ENCODE results near the gene RIMBP2. TPM values are rescaled to one million over a fixed set of nuclear protein-coding genes. Genes with fewer than 3 reads are reported as not detected.

RIMBP2 gene
- total RNA-seq, 1 donor from 2014 or later, result 0.27 TPM

DNA sequence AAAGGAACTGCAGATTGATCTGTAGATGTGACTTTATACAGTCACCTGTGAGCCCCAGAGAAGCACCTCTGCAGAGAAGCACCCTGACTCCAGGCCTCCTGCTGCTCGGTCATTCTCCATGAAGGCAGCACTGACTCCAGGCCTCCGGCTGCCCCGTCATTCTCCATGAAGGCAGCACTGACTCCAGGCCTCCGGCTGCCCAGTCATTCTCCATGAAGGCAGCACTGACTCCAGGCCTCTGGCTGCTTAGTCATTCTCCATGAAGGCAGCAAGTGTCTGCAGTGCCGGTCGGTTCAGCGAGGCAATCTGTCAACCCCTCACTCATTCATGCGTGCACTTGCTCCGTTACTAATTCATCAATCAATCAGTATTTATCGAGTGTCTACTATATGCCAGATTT is 218.1 kb downstream of the RIMBP2 start:
- DNase-seq, result no peak
- Histone ChIP-seq H3K27me3 (ENCODE audit: low read depth) (no peaks in the 10 kb centered on the region), H3K4me1 (no peaks in the 10 kb centered on the region), H3K27ac (no peak overlapping the region), H3K9me3 (no peaks in the 10 kb centered on the region), H3K4me3 (no peak overlapping the region), H3K36me3 (no peaks in the 10 kb centered on the region)
- no peak for TF ChIP-seq CTCF (IDR thresholded peaks at IDR 0.05)
- intact Hi-C loops (cut with DNase I), result no loop called here
- no peak for ATAC-seq

DNA sequence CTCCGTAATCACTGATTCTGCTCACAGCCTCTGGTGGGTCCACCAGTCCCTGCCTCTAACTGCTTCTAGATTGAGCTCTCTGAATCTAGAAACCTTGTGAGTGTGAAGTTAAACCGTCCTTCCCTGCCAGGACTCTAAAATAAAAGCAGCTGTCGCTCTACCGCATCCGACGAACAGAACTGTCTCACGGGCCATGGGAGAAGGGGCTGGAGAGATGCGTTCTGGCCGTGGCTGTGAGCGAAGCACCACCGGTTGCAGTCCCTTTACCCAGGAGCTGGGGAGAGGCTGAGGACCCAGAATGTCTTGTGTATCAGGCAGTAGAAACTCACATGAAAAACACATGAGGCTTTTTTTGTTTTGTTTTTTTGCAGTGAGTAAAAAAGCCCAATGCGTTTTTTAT is 218.8 kb downstream of the RIMBP2 start:
- Histone ChIP-seq H3K4me3 (no peak overlapping the region), H3K36me3 (no peaks in the 10 kb centered on the region), H3K27me3 (ENCODE audit: low read depth) (no peaks in the 10 kb centered on the region), H3K4me1 (no peaks in the 10 kb centered on the region), H3K9me3 (no peaks in the 10 kb centered on the region), H3K27ac (no peak overlapping the region)
- intact Hi-C loops (cut with DNase I), result no loop called here
- ATAC-seq (no peak), DNase-seq (no peak)
- no peak for TF ChIP-seq CTCF (IDR thresholded peaks at IDR 0.05)

- H3K4me3 ChIP-seq, result no peak overlapping the region
- no peaks in the 10 kb centered on the region for H3K27me3 ChIP-seq (ENCODE audit: low read depth)
- no peak overlapping the region for H3K27ac ChIP-seq
- no peaks in the 10 kb centered on the region for H3K36me3 ChIP-seq
- H3K4me1 ChIP-seq, result no peaks in the 10 kb centered on the region
- ATAC-seq, result no peak
- no peak for DNase-seq
- no peak for TF ChIP-seq CTCF (IDR thresholded peaks at IDR 0.05)
- intact Hi-C loops (cut with DNase I), result no loop called here
- H3K9me3 ChIP-seq, result no peaks in the 10 kb centered on the region
These were observed 219.5 kb downstream of the RIMBP2 start for GRCh38 chr12:130496516-130497120.

GRCh38 chr12:130495156-130495555 is 220.9 kb downstream of the RIMBP2 start:
- DNase-seq (no peak), ATAC-seq (no peak)
- Histone ChIP-seq H3K4me1 (no peaks in the 10 kb centered on the region), H3K36me3 (no peaks in the 10 kb centered on the region), H3K27ac (no peak overlapping the region), H3K4me3 (no peak overlapping the region), H3K9me3 (no peaks in the 10 kb centered on the region), H3K27me3 (ENCODE audit: low read depth) (no peaks in the 10 kb centered on the region)
- no peak for TF ChIP-seq CTCF (IDR thresholded peaks at IDR 0.05)
- intact Hi-C loops (cut with DNase I), result no loop called here

DNA sequence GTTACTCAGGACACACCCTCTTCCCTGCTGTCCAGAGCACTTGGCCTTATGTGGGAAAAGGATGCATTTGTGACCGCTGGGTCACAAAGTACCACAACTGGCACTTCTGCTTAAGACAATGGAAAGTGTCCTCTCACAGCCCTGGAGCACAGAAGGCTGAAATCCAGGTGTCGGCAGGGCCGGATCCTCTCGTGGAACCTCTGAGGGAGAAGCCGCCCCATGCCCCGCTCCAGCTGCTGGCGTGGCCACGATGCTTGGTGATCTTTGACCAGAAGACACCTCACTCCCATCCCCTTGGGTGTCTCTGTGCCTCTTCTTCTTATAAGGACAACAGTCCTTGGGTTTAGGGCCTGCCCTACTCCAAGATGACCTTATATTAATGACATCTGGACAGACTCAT is 221.4 kb downstream of the RIMBP2 start:
- Histone ChIP-seq H3K27ac (no peak overlapping the region), H3K36me3 (no peaks in the 10 kb centered on the region), H3K4me1 (no peaks in the 10 kb centered on the region), H3K27me3 (ENCODE audit: low read depth) (no peaks in the 10 kb centered on the region), H3K9me3 (no peaks in the 10 kb centered on the region), H3K4me3 (no peak overlapping the region)
- ATAC-seq (no peak), DNase-seq (no peak)
- no peak for TF ChIP-seq CTCF (IDR thresholded peaks at IDR 0.05)
- intact Hi-C loops (cut with DNase I), result no loop called here

DNA sequence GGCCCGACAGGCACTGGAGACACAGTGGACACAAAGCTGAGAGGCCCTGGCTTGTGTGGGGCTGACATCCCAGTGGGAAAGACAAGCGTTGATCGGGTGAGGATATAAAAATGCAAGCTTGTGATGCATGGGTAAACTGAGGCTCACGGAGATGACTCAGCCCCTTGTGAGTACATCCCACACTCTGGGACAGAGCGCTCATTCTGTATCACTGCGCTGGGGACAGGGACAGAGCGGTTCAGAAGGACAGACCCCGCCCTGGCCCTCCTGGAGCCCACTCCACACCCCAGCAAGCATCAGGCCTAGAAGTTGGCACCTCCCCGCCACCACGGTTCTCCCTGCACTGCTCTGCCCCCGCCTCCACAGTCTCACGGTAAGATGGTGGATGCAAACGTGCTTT is 222.1 kb downstream of the RIMBP2 start:
- Histone ChIP-seq H3K4me3 (no peak overlapping the region), H3K27me3 (ENCODE audit: low read depth) (no peaks in the 10 kb centered on the region), H3K4me1 (no peaks in the 10 kb centered on the region), H3K27ac (no peak overlapping the region), H3K36me3 (no peaks in the 10 kb centered on the region), H3K9me3 (no peaks in the 10 kb centered on the region)
- no peak for DNase-seq
- ATAC-seq, result no peak
- intact Hi-C loops (cut with DNase I), result no loop called here
- TF ChIP-seq CTCF (IDR thresholded peaks at IDR 0.05), result no peak
